Astrocyte (in vitro differentiated cells and primary cell): ENCODE results near the gene ADGRE2. TPM values are rescaled to one million over a fixed set of nuclear protein-coding genes. Genes with fewer than 3 reads are reported as not detected.

Experiments
- DNase-seq: peaks from one replicate; pipeline ENCODE4 v3.0.0-alpha.2; 2010; ENCODE audit warnings: low read depth
- FAIRE-seq: peaks from 2 replicates; lab custom pipeline; 2011; peaks lifted over from hg19 to GRCh38; lab: Jason Lieb, UNC
- H2AFZ ChIP-seq: 2 replicates; pipeline ENCODE4 v1.6.0; 2012; ENCODE audit warnings: low read depth, low read length, inconsistent platforms
- H3K27ac ChIP-seq: 2 replicates; pipeline ENCODE4 v1.5.1; 2011; ENCODE audit warnings: low read depth, low read length, inconsistent platforms
- H3K27me3 ChIP-seq: 2 replicates; pipeline ENCODE4 v1.6.0; 2011; ENCODE audit warnings: low read length, inconsistent platforms; ENCODE audit not compliant: insufficient read depth
- H3K36me3 ChIP-seq: 2 replicates; pipeline ENCODE4 v1.5.1; 2011; ENCODE audit warnings: low read length, inconsistent platforms; ENCODE audit not compliant: insufficient read depth
- H3K4me1 ChIP-seq: 2 replicates; pipeline ENCODE4 v1.5.1; 2011; ENCODE audit warnings: low read length, inconsistent platforms; ENCODE audit not compliant: insufficient read depth
- H3K4me2 ChIP-seq: 2 replicates; pipeline ENCODE4 v1.6.0; 2012; ENCODE audit warnings: low read length, inconsistent platforms
- H3K4me3 ChIP-seq: 2 replicates; pipeline ENCODE4 v1.5.1; 2011; ENCODE audit warnings: low read depth, mild to moderate bottlenecking, low read length, inconsistent platforms; ENCODE audit not compliant: insufficient read depth
- H3K79me2 ChIP-seq: 2 replicates; pipeline ENCODE4 v1.6.0; 2012; ENCODE audit warnings: mild to moderate bottlenecking, low read length, inconsistent platforms; ENCODE audit not compliant: insufficient read depth
- H3K9ac ChIP-seq: 2 replicates; pipeline ENCODE4 v1.6.0; 2012; ENCODE audit warnings: mild to moderate bottlenecking, low read length, inconsistent platforms
- H3K9me3 ChIP-seq: 2 replicates; pipeline ENCODE4 v1.5.1; 2012; ENCODE audit warnings: low read depth, mild to moderate bottlenecking, low read length, inconsistent platforms; ENCODE audit not compliant: insufficient read depth
- H4K20me1 ChIP-seq: 2 replicates; pipeline ENCODE4 v1.6.0; 2012; ENCODE audit warnings: low read length, inconsistent platforms; ENCODE audit not compliant: insufficient read depth
- H3K27ac Mint-ChIP-seq: one replicate; pipeline ENCODE4 v1.8.0; 2021; ENCODE audit warnings: mild to moderate bottlenecking, mixed read lengths; ENCODE audit not compliant: unreplicated experiment
- H3K27me3 Mint-ChIP-seq: one replicate; pipeline ENCODE4 v1.8.0; 2021; ENCODE audit warnings: low read depth, mixed read lengths; ENCODE audit not compliant: unreplicated experiment
- H3K36me3 Mint-ChIP-seq: one replicate; pipeline ENCODE4 v1.8.0; 2021; ENCODE audit warnings: low read depth, mixed read lengths; ENCODE audit not compliant: unreplicated experiment
- H3K4me1 Mint-ChIP-seq: one replicate; pipeline ENCODE4 v1.8.0; 2021; ENCODE audit warnings: low read depth, mixed read lengths; ENCODE audit not compliant: unreplicated experiment
- H3K4me3 Mint-ChIP-seq: one replicate; pipeline ENCODE4 v1.8.0; 2021; ENCODE audit warnings: mild to moderate bottlenecking, moderate library complexity, mixed read lengths; ENCODE audit not compliant: unreplicated experiment
- H3K9me3 Mint-ChIP-seq: one replicate; pipeline ENCODE4 v1.8.0; 2021; ENCODE audit warnings: mild to moderate bottlenecking, mixed read lengths; ENCODE audit not compliant: unreplicated experiment
- EZH2 ChIP-seq: IDR thresholded peaks from 2 replicates; pipeline ENCODE4 v1.6.1; 2012; ENCODE audit warnings: mild to moderate bottlenecking, low read length, inconsistent platforms; ENCODE audit not compliant: insufficient read depth
- total RNA-seq: library from RNA; stranded (reverse); gene quantifications from 2 replicates; pipeline ENCODE4 v1.2.1, GENCODE V29; 2021
- TF ChIP-seq, protein P1 (sequence below): IDR thresholded peaks from 2 replicates; pipeline ENCODE4 v1.5.1; 2011; ENCODE audit warnings: low read depth, mild to moderate bottlenecking, inconsistent platforms, low read length, moderate library complexity; ENCODE audit not compliant: insufficient read depth

Gene ADGRE2
- total RNA-seq, 1 donor from 2014 or later = 0.34 TPM

DNA sequence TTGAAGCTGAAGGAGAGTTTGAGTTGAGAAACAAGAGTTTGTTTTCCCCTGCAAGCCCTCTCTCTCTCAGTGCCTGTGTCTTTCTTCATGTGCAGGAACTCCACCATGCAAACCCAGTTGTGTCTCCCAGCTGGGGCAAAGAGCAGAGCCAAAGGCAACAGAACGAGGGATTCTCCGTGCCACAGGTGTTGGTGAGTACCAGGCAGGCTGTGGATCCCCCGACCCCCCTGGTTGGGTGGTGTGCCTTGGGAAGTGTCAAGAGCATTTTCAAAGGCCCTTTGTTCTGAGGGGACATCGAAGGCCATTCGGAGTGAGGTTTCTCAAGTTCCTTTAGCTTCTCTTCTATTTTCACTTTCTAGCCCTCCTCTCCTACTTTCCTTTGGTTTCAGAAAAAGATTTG, 82.9 kb downstream of the ADGRE2 start:
- no peak overlapping the region for H3K4me3 ChIP-seq
- no peak overlapping the region for H3K27ac ChIP-seq
- no peaks in the 10 kb centered on the region for H3K9me3 ChIP-seq
- peaks cover 5% of the 10 kb centered on the region for H3K4me1 Mint-ChIP-seq
- no peak overlapping the region for H2AFZ ChIP-seq
- no peaks in the 10 kb centered on the region for H3K27me3 Mint-ChIP-seq
- no peak for DNase-seq
- H3K36me3 ChIP-seq = peaks cover 12% of the 10 kb centered on the region
- H3K36me3 Mint-ChIP-seq = peaks cover 18% of the 10 kb centered on the region
- no peak for FAIRE-seq
- H3K9ac ChIP-seq = no peak overlapping the region
- H3K27ac Mint-ChIP-seq = no peak overlapping the region
- no peaks in the 10 kb centered on the region for H3K9me3 Mint-ChIP-seq
- no peaks in the 10 kb centered on the region for H3K4me1 ChIP-seq
- peaks cover 11% of the 10 kb centered on the region for H3K79me2 ChIP-seq
- TF ChIP-seq, protein P1, sequence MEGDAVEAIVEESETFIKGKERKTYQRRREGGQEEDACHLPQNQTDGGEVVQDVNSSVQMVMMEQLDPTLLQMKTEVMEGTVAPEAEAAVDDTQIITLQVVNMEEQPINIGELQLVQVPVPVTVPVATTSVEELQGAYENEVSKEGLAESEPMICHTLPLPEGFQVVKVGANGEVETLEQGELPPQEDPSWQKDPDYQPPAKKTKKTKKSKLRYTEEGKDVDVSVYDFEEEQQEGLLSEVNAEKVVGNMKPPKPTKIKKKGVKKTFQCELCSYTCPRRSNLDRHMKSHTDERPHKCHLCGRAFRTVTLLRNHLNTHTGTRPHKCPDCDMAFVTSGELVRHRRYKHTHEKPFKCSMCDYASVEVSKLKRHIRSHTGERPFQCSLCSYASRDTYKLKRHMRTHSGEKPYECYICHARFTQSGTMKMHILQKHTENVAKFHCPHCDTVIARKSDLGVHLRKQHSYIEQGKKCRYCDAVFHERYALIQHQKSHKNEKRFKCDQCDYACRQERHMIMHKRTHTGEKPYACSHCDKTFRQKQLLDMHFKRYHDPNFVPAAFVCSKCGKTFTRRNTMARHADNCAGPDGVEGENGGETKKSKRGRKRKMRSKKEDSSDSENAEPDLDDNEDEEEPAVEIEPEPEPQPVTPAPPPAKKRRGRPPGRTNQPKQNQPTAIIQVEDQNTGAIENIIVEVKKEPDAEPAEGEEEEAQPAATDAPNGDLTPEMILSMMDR = no peak
- TF ChIP-seq EZH2 = no peak
- H3K4me2 ChIP-seq = no peak overlapping the region
- H4K20me1 ChIP-seq = no peaks in the 10 kb centered on the region
- H3K4me3 Mint-ChIP-seq = no peak overlapping the region
- H3K27me3 ChIP-seq = no peaks in the 10 kb centered on the region

- Histone ChIP-seq H3K27ac (no peak overlapping the region), H3K4me3 (no peak overlapping the region), H3K4me2 (no peak overlapping the region), H2AFZ (no peak overlapping the region), H3K36me3 (peaks cover 12% of the 10 kb centered on the region), H3K9ac (no peak overlapping the region), H3K9me3 (no peaks in the 10 kb centered on the region), H3K79me2 (peaks cover 15% of the 10 kb centered on the region), H3K27me3 (no peaks in the 10 kb centered on the region), H4K20me1 (no peaks in the 10 kb centered on the region), H3K4me1 (no peaks in the 10 kb centered on the region)
- Mint-ChIP-seq H3K27ac (no peak overlapping the region), H3K27me3 (no peaks in the 10 kb centered on the region), H3K9me3 (no peaks in the 10 kb centered on the region), H3K4me1 (peaks cover 5% of the 10 kb centered on the region), H3K4me3 (no peak overlapping the region), H3K36me3 (peaks cover 15% of the 10 kb centered on the region)
- TF ChIP-seq EZH2 = no peak
- TF ChIP-seq, protein P1 = no peak
- no peak for DNase-seq
- FAIRE-seq = no peak
These were observed 83.6 kb downstream of the ADGRE2 start for GRCh38 chr19:14694641-14695266.
